Neural cell (in vitro differentiated cells): ENCODE results near the gene ZNF490. TPM values are rescaled to one million over a fixed set of nuclear protein-coding genes. Genes with fewer than 3 reads are reported as not detected.

ENCODE experiments used
- H2AFZ ChIP-seq: fragments of 200-600, 300-800 bp; sonication (generic), shearing (Covaris generic); 2 replicates; pipeline ENCODE4 v1.6.0; 2014; ENCODE audit warnings: low read depth, mild to moderate bottlenecking, antibody characterized with exemption, low read length, moderate library complexity
- H3F3A ChIP-seq: fragments of 200-600 bp; shearing (Covaris generic); 2 replicates; pipeline ENCODE4 v1.6.1; 2016; ENCODE audit warnings: mild to moderate bottlenecking, moderate library complexity, mixed read lengths, antibody characterized with exemption, low read length; ENCODE audit not compliant: insufficient read depth, poor library complexity, severe bottlenecking
- H3K27ac ChIP-seq: fragments of 200-600, 300-800 bp; sonication (generic), shearing (Covaris generic); 2 replicates; pipeline ENCODE4 v1.5.1; 2014; ENCODE audit warnings: mild to moderate bottlenecking, low read length, moderate library complexity
- H3K27me3 ChIP-seq: fragments of 300-800, 200-600 bp; sonication (generic), shearing (Covaris generic); 2 replicates; pipeline ENCODE4 v1.6.0; 2014; ENCODE audit warnings: mild to moderate bottlenecking, low read depth, low read length, moderate library complexity; ENCODE audit not compliant: insufficient read depth
- H3K36me3 ChIP-seq: fragments of 300-800, 200-600 bp; sonication (generic), shearing (Covaris generic); 2 replicates; pipeline ENCODE4 v1.5.1; 2014; ENCODE audit warnings: mild to moderate bottlenecking, antibody characterized with exemption, low read length, moderate library complexity; ENCODE audit not compliant: insufficient read depth
- H3K4me2 ChIP-seq: fragments of 300-800, 200-600 bp; sonication (generic), shearing (Covaris generic); 2 replicates; pipeline ENCODE4 v1.6.0; 2014; ENCODE audit warnings: mild to moderate bottlenecking, low read length
- H3K4me3 ChIP-seq: fragments of 300-800, 200-600 bp; sonication (generic), shearing (Covaris generic); 2 replicates; pipeline ENCODE4 v1.5.1; 2014; ENCODE audit warnings: mild to moderate bottlenecking, low read length, moderate library complexity
- H3K79me2 ChIP-seq: fragments of 200-600 bp; shearing (Covaris generic); replicated peaks from 2 replicates; pipeline ENCODE4 v1.6.0; 2014; ENCODE audit warnings: mild to moderate bottlenecking, low read length, moderate library complexity; ENCODE audit not compliant: insufficient read depth
- H3K9ac ChIP-seq: fragments of 300-800, 200-600 bp; sonication (generic), shearing (Covaris generic); 2 replicates; pipeline ENCODE4 v1.6.1; 2016; ENCODE audit warnings: mild to moderate bottlenecking, low read length, mixed read lengths
- H3K9me2 ChIP-seq: fragments of 200-600 bp; shearing (Covaris generic); 2 replicates; pipeline ENCODE4 v1.6.1; 2016; ENCODE audit warnings: mild to moderate bottlenecking, low read length, mixed read lengths; ENCODE audit not compliant: insufficient read depth
- H3K9me3 ChIP-seq: fragments of 200-600, 300-800 bp; sonication (generic), shearing (Covaris generic); 2 replicates; pipeline ENCODE4 v1.6.1; 2016; ENCODE audit warnings: mild to moderate bottlenecking, mixed run types, low read length, moderate library complexity, mixed read lengths
- H4K20me1 ChIP-seq: fragments of 200-600 bp; shearing (Covaris generic); 2 replicates; pipeline ENCODE4 v1.6.1; 2016; ENCODE audit warnings: mild to moderate bottlenecking, mixed run types; ENCODE audit not compliant: insufficient read depth
- CTCF ChIP-seq: fragments of 450-650 bp; IDR thresholded peaks from 2 replicates; pipeline ENCODE4 v1.5.1; 2014; ENCODE audit warnings: antibody characterized with exemption, mild to moderate bottlenecking, moderate library complexity; ENCODE audit not compliant: poor library complexity, severe bottlenecking
- EP300 ChIP-seq: fragments of 450-650 bp; conservative IDR thresholded peaks from 2 replicates; pipeline ENCODE4 v1.6.1; 2014; ENCODE audit warnings: antibody characterized with exemption, mild to moderate bottlenecking, moderate library complexity; ENCODE audit not compliant: poor library complexity, severe bottlenecking
- EZH2 ChIP-seq: fragments of 200-600, 300-800 bp; shearing (Covaris generic), sonication (generic); IDR thresholded peaks from 2 replicates; pipeline ENCODE4 v1.6.1; 2014; ENCODE audit warnings: antibody characterized with exemption, low read length, borderline replicate concordance, mild to moderate bottlenecking; ENCODE audit not compliant: insufficient read depth, poor library complexity, severe bottlenecking
- MXI1 ChIP-seq: fragments of 450-650 bp; conservative IDR thresholded peaks from 2 replicates; pipeline ENCODE4 v1.6.1; 2014; ENCODE audit warnings: antibody characterized with exemption, mild to moderate bottlenecking; ENCODE audit not compliant: poor library complexity, severe bottlenecking
- POLR2AphosphoS5 ChIP-seq: IDR thresholded peaks from 2 replicates; pipeline ENCODE4 v1.6.1; 2012
- RAD21 ChIP-seq: fragments of 450-650 bp; conservative IDR thresholded peaks from 2 replicates; pipeline ENCODE4 v1.6.1; 2014; ENCODE audit warnings: antibody characterized with exemption, mild to moderate bottlenecking, moderate library complexity
- REST ChIP-seq: IDR thresholded peaks from 2 replicates; pipeline ENCODE4 v1.6.1; 2012; ENCODE audit warnings: borderline replicate concordance
- SMC3 ChIP-seq: fragments of 450-650 bp; conservative IDR thresholded peaks from 2 replicates; pipeline ENCODE4 v1.6.1; 2014; ENCODE audit warnings: antibody characterized with exemption, mild to moderate bottlenecking, moderate library complexity; ENCODE audit not compliant: poor library complexity
- TAF1 ChIP-seq: IDR thresholded peaks from 2 replicates; pipeline ENCODE4 v1.6.1; 2012; ENCODE audit warnings: low read depth
- polyA plus RNA-seq: library from polyadenylated mRNA; depleted of rRNA; stranded (reverse); fragments of >200 nt; gene quantifications from 2 replicates; pipeline ENCODE4 v1.2.3, GENCODE V29; 2014

ZNF490 gene
- polyA plus RNA-seq, 1 donor from 2014 or later: 6.1 TPM

- Histone ChIP-seq H3K36me3 (no peaks in the 10 kb centered on the region), H2AFZ (no peak overlapping the region), H3K9me2 (no peaks in the 10 kb centered on the region), H3K79me2 (peaks cover 3% of the 10 kb centered on the region), H3K27ac (no peak overlapping the region), H3K4me3 (no peak overlapping the region), H4K20me1 (no peaks in the 10 kb centered on the region), H3K9ac (no peak overlapping the region), H3K27me3 (no peaks in the 10 kb centered on the region), H3F3A (no peaks in the 10 kb centered on the region), H3K4me2 (no peak overlapping the region), H3K9me3 (no peaks in the 10 kb centered on the region)
- TF ChIP-seq MXI1 (no peak), RAD21 (no peak), REST (no peak), EZH2 (no peak), EP300 (no peak), CTCF (no peak), POLR2AphosphoS5 (no peak), TAF1 (no peak), SMC3 (no peak)
Measured at GRCh38 chr19:12603714-12604113, 6.9 kb downstream of the ZNF490 start.

DNA sequence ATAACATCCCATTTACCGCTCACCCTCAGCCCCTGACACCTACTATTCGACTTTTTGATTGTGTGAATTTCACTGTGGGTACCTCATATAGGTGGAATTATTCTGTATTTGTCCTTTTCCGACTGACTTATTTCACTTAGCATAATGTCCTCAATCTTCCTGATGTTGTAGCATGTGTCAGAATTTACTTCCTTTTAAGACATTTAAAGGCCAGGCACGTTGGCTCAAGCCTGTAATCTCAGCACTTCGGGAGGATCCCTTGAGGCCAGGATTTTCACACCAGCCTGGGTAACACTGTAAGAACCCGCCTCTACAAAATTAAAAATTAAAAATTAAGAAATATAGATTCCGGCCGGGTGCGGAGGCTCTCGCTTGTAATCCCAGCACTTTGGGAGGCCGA is 13.0 kb downstream of the ZNF490 start:
- H3K36me3 ChIP-seq: no peaks in the 10 kb centered on the region
- H3K9me3 ChIP-seq: no peaks in the 10 kb centered on the region
- H3K27ac ChIP-seq: no peak overlapping the region
- no peaks in the 10 kb centered on the region for H4K20me1 ChIP-seq
- no peaks in the 10 kb centered on the region for H3K79me2 ChIP-seq
- H3K27me3 ChIP-seq: no peaks in the 10 kb centered on the region
- no peaks in the 10 kb centered on the region for H3F3A ChIP-seq
- TF ChIP-seq TAF1 (no peak), EP300 (no peak), MXI1 (no peak), CTCF (no peak)
- no peak overlapping the region for H3K4me2 ChIP-seq
- no peak overlapping the region for H2AFZ ChIP-seq
- H3K9me2 ChIP-seq: no peaks in the 10 kb centered on the region
- no peak overlapping the region for H3K4me3 ChIP-seq
- H3K9ac ChIP-seq: no peak overlapping the region
